Spleen (tissue), 11 donors: ENCODE data around the gene ARL5B. TPM values are rescaled to one million over a fixed set of nuclear protein-coding genes. Genes with fewer than 3 reads are reported as not detected.
A peak's percentile ranks its signal among the peaks of the same experiment; 100 is the strongest.

Experiments
- DNase-seq: peaks from one replicate; pipeline ENCODE4 v3.0.0-alpha.2; 2020
- H3K27ac ChIP-seq, 8 donors: fragments of 200-600 bp; sonication (generic) in 7 of 8; 1 replicate in 4 of 8; 2 replicates in 4 of 8; pipeline versions ENCODE4 v1.5.0 to v1.8.0; 2016 to 2021; ENCODE audit warnings: inconsistent platforms in 4 of 8, mild to moderate bottlenecking in 4 of 8, moderate library complexity in 1 of 8
- H3K27me3 ChIP-seq, 7 donors: fragments of 200-600 bp; sonication (generic) in 6 of 7; replicated peaks in 1 of 7; 1 replicate in 4 of 7; 2 replicates in 3 of 7; pipeline versions ENCODE4 v1.5.0 to v1.8.0; 2016 to 2021; ENCODE audit warnings: inconsistent platforms in 3 of 7, mild to moderate bottlenecking in 1 of 7
- H3K36me3 ChIP-seq, 6 donors: fragments of 200-600 bp; sonication (generic) in 5 of 6; 1 replicate in 4 of 6; 2 replicates in 2 of 6; pipeline versions ENCODE4 v1.5.0 to v1.8.0; 2016 to 2021; ENCODE audit warnings: inconsistent platforms in 2 of 6
- H3K4me1 ChIP-seq, 6 donors: fragments of 200-600 bp; sonication (generic) in 5 of 6; 1 replicate in 3 of 6; 2 replicates in 3 of 6; pipeline versions ENCODE4 v1.5.0 to v1.8.0; 2016 to 2021; ENCODE audit warnings: inconsistent platforms in 3 of 6
- H3K4me3 ChIP-seq, 8 donors: fragments of 200-600 bp; sonication (generic) in 7 of 8; 1 replicate in 4 of 8; 2 replicates in 4 of 8; pipeline versions ENCODE4 v1.5.0 to v1.8.0; 2016 to 2021; ENCODE audit warnings: inconsistent platforms in 4 of 8, mild to moderate bottlenecking in 4 of 8, moderate library complexity in 2 of 8
- H3K9me3 ChIP-seq, 8 donors: fragments of 200-600 bp; sonication (generic) in 7 of 8; 1 replicate in 4 of 8; 2 replicates in 4 of 8; pipeline versions ENCODE4 v1.5.0 to v1.8.0; 2016 to 2021; ENCODE audit warnings: inconsistent platforms in 4 of 8
- POLR2A ChIP-seq, 3 donors: fragments of 450-650 bp; IDR thresholded peaks; one replicate each; pipeline ENCODE4 v1.5.1; 2017; ENCODE audit warnings: antibody characterized with exemption in 3 of 3, mild to moderate bottlenecking in 1 of 3
- POLR2AphosphoS5 ChIP-seq, 3 donors: sonication (generic); formaldehyde crosslinking; IDR thresholded peaks; one replicate each; pipeline ENCODE4 v1.5.1; 2017; ENCODE audit warnings: antibody characterized with exemption in 3 of 3
- WGBS, 5 donors: extraction: QIAGEN DNeasy Blood & Tissue Kit in 3 of 5; methylation state at CpG; one replicate each; pipeline versions ENCODE4 v1.1.5 to v1.1.7; 2013 to 2018; 5-methylcytosine and 5-hydroxymethylcytosine counted together
- intact Hi-C: fragments of 100-400 bp; cut with DNase I; formaldehyde crosslinking; loops from one replicate; pipeline ENCODE4 v1.15.0; 2023; ENCODE audit warnings: low total_unique reads
- polyA plus RNA-seq, 3 donors: library from polyadenylated mRNA; stranded (reverse); fragments of 200-250 nt; gene quantifications; one replicate each; pipeline ENCODE4 v1.2.1, GENCODE V29; 2013
- total RNA-seq, 7 donors: library from RNA; depleted of rRNA in 3 of 7; stranded (reverse); fragments of >200 nt in 3 of 7; fragmentation: NEBNext Ultra II Directional in 4 of 7; extraction: Animal tissue kit (Norgen Biotek cat#: 25700) in 4 of 7; gene quantifications; one replicate each; pipeline versions ENCODE4 v1.1.0 to v1.2.1, GENCODE V29; 2016 to 2021
- TF ChIP-seq, protein P1 (sequence below), 11 experiments: fragments of 200-600 bp in 7 of 11; fragments of 450-650 bp in 4 of 11; sonication (generic) in 4 of 11; IDR thresholded peaks in 8 of 11; conservative IDR thresholded peaks in 3 of 11; 1 replicate in 7 of 11; 2 replicates in 4 of 11; pipeline versions ENCODE4 v1.4.0 to v1.8.0; 2016 to 2021; ENCODE audit warnings: antibody characterized with exemption in 11 of 11, inconsistent platforms in 4 of 11, mild to moderate bottlenecking in 1 of 11
- donor health status: healthy with polysubstance abuse.
- donor health status: DM: no; HTN: no; CAD: no; lungs with moderate emphysema.
- donor health status: DM: no; HTN: no; CAD: no.
- donor health status: Bipolar disorder and iron deficiency.
- donor health status: healthy.
- donor health status: DM: no; HTN: no; CAD: no.
- donor health status: DM: yes; HTN: yes; CAD: no.

ARL5B gene
- total and polyA plus RNA-seq, 10 donors: 1.7 to 18.3 (median 11.3) TPM

DNA sequence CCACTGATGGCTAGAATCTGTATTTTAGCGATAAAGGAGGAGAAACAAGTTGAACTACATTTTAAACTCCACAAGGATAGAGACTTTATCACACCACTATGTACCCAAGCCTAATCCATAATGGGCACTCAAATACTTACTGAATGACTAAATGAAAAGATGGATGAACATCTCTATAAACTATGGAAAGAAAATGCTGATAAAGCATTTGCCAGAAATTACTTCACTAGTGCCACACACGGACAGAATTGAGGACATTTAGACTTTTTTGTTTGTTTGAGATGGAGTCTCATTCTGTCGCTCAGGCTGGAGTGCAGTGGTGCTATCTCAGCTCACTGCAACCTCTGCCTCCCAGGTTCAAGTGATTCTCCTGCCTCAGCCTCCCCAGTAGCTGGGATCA, 6.1 kb upstream of the ARL5B start:
- WGBS, 5 donors: 93 to 98% (median 95%) methylated on average over 3 of the region's 3 CpGs
- Histone ChIP-seq H3K4me3 (no peak overlapping the region), H3K27ac (no peak overlapping the region), H3K36me3 (peaks cover 0 to 12% (median 0%) of the 10 kb centered on the region in 6 donors), H3K4me1 (peaks cover 8 to 47% (median 38%) of the 10 kb centered on the region in 6 donors), H3K9me3 (no peaks in the 10 kb centered on the region), H3K27me3 (no peaks in the 10 kb centered on the region)
- TF ChIP-seq POLR2A (IDR thresholded peaks at IDR 0.05) (no peak), POLR2AphosphoS5 (IDR thresholded peaks at IDR 0.05) (no peak)
- TF ChIP-seq, protein P1, sequence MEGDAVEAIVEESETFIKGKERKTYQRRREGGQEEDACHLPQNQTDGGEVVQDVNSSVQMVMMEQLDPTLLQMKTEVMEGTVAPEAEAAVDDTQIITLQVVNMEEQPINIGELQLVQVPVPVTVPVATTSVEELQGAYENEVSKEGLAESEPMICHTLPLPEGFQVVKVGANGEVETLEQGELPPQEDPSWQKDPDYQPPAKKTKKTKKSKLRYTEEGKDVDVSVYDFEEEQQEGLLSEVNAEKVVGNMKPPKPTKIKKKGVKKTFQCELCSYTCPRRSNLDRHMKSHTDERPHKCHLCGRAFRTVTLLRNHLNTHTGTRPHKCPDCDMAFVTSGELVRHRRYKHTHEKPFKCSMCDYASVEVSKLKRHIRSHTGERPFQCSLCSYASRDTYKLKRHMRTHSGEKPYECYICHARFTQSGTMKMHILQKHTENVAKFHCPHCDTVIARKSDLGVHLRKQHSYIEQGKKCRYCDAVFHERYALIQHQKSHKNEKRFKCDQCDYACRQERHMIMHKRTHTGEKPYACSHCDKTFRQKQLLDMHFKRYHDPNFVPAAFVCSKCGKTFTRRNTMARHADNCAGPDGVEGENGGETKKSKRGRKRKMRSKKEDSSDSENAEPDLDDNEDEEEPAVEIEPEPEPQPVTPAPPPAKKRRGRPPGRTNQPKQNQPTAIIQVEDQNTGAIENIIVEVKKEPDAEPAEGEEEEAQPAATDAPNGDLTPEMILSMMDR (IDR thresholded peaks at IDR 0.05 in 8 of 11, conservative IDR thresholded peaks at IDR 0.05 in 3 of 11): no peak
- intact Hi-C loops: no loop called here
- DNase-seq: no peak

DNA sequence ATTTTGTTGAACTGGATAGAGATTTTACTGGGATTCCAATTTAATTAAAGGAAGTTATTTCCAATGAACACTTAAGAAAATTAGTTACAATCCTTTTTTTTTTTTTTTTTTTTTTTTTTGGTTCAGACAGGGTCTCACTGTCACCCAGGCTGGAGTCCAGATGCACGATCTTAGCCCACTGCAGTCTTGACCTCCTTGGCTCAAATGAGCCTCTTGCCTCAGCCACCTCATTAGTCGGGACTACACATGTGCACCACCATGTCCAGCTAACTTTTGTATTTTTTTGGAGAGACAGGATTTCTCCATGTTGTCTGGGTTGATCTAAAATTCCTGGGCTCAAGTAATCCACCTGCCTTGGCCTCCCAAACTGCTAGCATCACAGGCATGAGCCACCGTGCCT, 2.5 kb upstream of the ARL5B start:
- peak overlapping the region in 1 of 8 donors; percentile 94 for H3K27ac ChIP-seq
- intact Hi-C loops: no loop called here
- H3K4me3 ChIP-seq: no peak overlapping the region
- no peak for TF ChIP-seq POLR2AphosphoS5 (IDR thresholded peaks at IDR 0.05)
- TF ChIP-seq POLR2A (IDR thresholded peaks at IDR 0.05): no peak
- TF ChIP-seq, protein P1 (IDR thresholded peaks at IDR 0.05 in 8 of 11, conservative IDR thresholded peaks at IDR 0.05 in 3 of 11): no peak
- peaks cover 13 to 44% (median 35%) of the 10 kb centered on the region in 6 donors for H3K4me1 ChIP-seq
- peaks cover 0 to 9% (median 0%) of the 10 kb centered on the region in 6 donors for H3K36me3 ChIP-seq
- no peak for DNase-seq
- 85 to 99% (median 93%) methylated on average over 3 of the region's 3 CpGs for WGBS, 5 donors
- H3K27me3 ChIP-seq: no peaks in the 10 kb centered on the region
- no peaks in the 10 kb centered on the region for H3K9me3 ChIP-seq

DNA sequence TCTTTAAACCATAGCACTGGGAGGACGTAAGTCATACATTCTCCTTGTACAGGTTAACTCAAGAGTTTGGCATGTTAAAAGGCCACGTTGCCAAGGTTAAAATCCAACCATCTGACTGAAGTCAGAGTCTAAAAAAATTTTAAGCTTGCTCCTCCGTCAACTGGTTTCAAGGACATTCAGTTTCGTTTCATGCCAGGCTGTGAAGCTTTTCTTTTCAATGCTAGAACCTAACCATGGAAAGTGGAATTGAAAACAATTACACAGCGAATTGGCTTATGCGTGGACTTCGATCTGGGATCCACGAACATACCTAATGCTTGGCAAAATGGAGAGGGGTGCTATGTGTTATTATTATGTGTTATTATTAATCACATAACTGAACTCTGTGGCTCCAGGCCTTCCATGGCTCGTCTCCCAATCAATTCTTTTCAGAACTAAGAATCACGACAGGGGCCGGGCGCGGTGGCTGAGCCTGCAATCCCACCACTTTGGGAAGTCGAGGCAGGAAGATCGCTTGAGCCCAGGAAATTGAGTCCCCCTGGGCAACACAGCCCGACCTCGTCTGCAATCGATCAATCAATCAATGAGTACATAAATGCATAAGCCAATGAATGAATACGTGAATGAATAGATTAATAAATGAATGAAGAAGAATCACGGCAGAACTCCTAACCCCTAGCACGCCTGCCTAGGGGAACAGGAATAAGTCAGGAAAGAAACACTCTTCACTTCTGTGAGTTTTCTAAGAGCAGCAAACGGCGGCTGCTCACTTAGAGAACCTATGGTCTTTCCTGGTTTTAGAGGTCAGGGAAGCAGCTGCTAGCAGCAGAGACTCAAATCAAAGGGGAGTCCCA, 733 bp upstream of the ARL5B start:
- peaks cover 20 to 54% (median 39%) of the 10 kb centered on the region in 6 donors for H3K4me1 ChIP-seq
- peak overlapping the region; percentile 84 to 98 (median 97) for H3K27ac ChIP-seq
- peaks cover 0 to 8% (median under 1%) of the 10 kb centered on the region in 6 donors for H3K36me3 ChIP-seq
- H3K27me3 ChIP-seq: no peaks in the 10 kb centered on the region
- H3K4me3 ChIP-seq: peak overlapping the region; percentile 75 to 97 (median 87)
- intact Hi-C loops: no loop called here
- 19 to 24% (median 20%) methylated on average over 23 of the region's 23 CpGs for WGBS, 5 donors
- no peak for TF ChIP-seq POLR2A (IDR thresholded peaks at IDR 0.05)
- TF ChIP-seq POLR2AphosphoS5 (IDR thresholded peaks at IDR 0.05): no peak
- TF ChIP-seq, protein P1 (IDR thresholded peaks at IDR 0.05 in 8 of 11, conservative IDR thresholded peaks at IDR 0.05 in 3 of 11): no peak
- no peaks in the 10 kb centered on the region for H3K9me3 ChIP-seq
- peak; percentile 84 for DNase-seq

DNA sequence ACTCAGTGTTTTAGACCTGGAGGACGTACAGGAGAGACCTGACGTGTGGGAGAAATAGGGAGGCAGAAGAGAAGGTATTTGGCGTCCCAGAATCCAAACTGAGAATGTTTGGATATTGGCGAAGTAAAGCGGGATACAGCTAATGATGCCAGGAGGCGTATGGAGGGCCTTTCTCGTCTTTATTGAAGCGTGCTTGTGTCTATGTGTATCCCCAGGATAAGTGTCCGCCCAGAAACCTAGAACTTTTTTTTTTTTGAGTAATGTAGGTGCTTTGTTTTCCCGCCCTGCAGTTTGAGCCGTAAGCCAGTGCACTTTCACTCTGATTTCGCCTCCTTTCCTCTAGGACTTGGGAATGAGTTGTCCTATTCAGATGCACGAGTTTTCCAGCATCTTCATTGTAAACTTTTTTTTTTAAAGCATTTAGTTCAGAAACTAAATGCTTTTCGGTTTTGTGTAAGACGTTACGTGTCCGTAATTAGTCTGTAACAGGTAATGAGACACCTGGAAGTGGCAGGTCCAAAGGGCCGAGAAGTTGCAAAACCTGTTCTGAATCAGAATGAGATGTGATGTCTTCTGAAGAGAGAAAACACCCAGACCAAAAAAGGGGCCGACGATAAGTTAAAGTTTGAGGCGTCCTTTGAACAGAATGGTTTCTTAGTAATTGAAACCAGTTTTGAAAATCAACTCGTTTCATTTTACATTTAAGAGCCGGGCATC, 746 bp downstream of the ARL5B start:
- DNase-seq: no peak

More for the DNA sequence above, 746 bp downstream of the ARL5B start:
- TF ChIP-seq POLR2AphosphoS5 (IDR thresholded peaks at IDR 0.05): no peak
- no peak for TF ChIP-seq POLR2A (IDR thresholded peaks at IDR 0.05)
- TF ChIP-seq, protein P1 (IDR thresholded peaks at IDR 0.05 in 8 of 11, conservative IDR thresholded peaks at IDR 0.05 in 3 of 11): no peak
- H3K27ac ChIP-seq: peak overlapping the region; percentile 84 to 98 (median 97)
- no peaks in the 10 kb centered on the region for H3K9me3 ChIP-seq
- H3K4me3 ChIP-seq: peak overlapping the region; percentile 75 to 97 (median 87)
- WGBS, 5 donors: 0 to 1% (median 1%) methylated on average over 23 of the region's 23 CpGs
- peaks cover 0 to 9% (median 0%) of the 10 kb centered on the region in 6 donors for H3K36me3 ChIP-seq
- H3K27me3 ChIP-seq: no peaks in the 10 kb centered on the region
- peaks cover 23 to 66% (median 39%) of the 10 kb centered on the region in 6 donors for H3K4me1 ChIP-seq
- intact Hi-C loops: no loop called here
